Tibial nerve (tissue), 4 donors: ENCODE results near the gene SCGB2A2. TPM values are rescaled to one million over a fixed set of nuclear protein-coding genes. Genes with fewer than 3 reads are reported as not detected.

Experiments used
- DNase-seq, 2 donors: peaks; one replicate each; pipeline ENCODE4 v3.0.0-alpha.2; 2019; ENCODE audit warnings: low spot score in 2 of 2
- H3K27ac ChIP-seq, 4 donors: fragments of 200-600 bp; sonication (generic) in 3 of 4; one replicate each; pipeline ENCODE4 v1.5.1; 2017 to 2019; ENCODE audit warnings: mild to moderate bottlenecking in 1 of 4
- H3K27me3 ChIP-seq, 2 donors: fragments of 200-600 bp; sonication (generic) in 1 of 2; one replicate each; pipeline versions ENCODE4 v1.5.1 to v1.6.0; 2017 to 2019
- H3K36me3 ChIP-seq, 3 donors: fragments of 200-600 bp; sonication (generic); one replicate each; pipeline ENCODE4 v1.5.1; 2018 to 2019
- H3K4me1 ChIP-seq, 4 donors: fragments of 200-600 bp; sonication (generic) in 3 of 4; one replicate each; pipeline ENCODE4 v1.5.1; 2017 to 2019
- H3K4me3 ChIP-seq, 4 donors: fragments of 200-600 bp; sonication (generic) in 3 of 4; one replicate each; pipeline ENCODE4 v1.5.1; 2017 to 2019; ENCODE audit warnings: mild to moderate bottlenecking in 1 of 4, moderate library complexity in 1 of 4
- H3K9me3 ChIP-seq, 4 donors: fragments of 200-600 bp; sonication (generic) in 3 of 4; one replicate each; pipeline ENCODE4 v1.5.1; 2017 to 2019
- EP300 ChIP-seq, 2 donors: sonication (generic); formaldehyde crosslinking; IDR thresholded peaks; one replicate each; pipeline ENCODE4 v1.6.1; 2017; ENCODE audit warnings: antibody characterized with exemption in 2 of 2, mild to moderate bottlenecking in 1 of 2
- POLR2A ChIP-seq, 2 donors: fragments of 450-650 bp; IDR thresholded peaks; one replicate each; pipeline ENCODE4 v1.6.1; 2017; ENCODE audit warnings: antibody characterized with exemption in 2 of 2, mild to moderate bottlenecking in 2 of 2, moderate library complexity in 2 of 2
- WGBS, 2 donors: methylation state at CpG; one replicate each; pipeline ENCODE4 v1.1.5; 2018; 5-methylcytosine and 5-hydroxymethylcytosine counted together
- total RNA-seq, 4 donors: library from RNA; depleted of rRNA; stranded (reverse); fragments of >200 nt; gene quantifications; one replicate each; pipeline ENCODE4 v1.1.0, GENCODE V29; 2016
- TF ChIP-seq, protein P1 (sequence below), 5 experiments: fragments of 200-600 bp in 3 of 5; fragments of 450-650 bp in 2 of 5; sonication (generic) in 3 of 5; IDR thresholded peaks; one replicate each; pipeline ENCODE4 v1.5.1; 2016 to 2019; ENCODE audit warnings: antibody characterized with exemption in 5 of 5, mild to moderate bottlenecking in 3 of 5, moderate library complexity in 2 of 5

The SCGB2A2 gene
- total RNA-seq, 4 donors from 2014 or later = not detected

DNA sequence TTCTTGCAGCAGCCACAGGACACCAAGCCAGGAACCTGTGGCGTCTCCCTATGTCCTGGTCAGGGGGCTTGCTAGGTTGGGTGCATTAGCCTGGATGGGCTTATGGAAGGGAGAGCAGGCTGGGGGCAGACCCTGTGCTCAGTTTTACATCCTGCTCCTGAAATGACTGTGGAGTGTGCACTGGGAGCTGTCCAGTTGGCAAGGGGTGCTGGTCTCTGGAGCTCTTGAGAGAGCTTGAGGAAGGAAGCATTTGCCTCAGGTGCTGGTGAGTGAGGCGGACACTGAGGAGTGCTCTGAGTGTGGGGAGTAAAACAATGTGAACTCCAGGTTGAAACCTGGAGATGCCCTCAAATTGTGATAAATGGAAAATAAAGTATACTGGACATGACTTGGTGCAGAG is 25.5 kb downstream of the SCGB2A2 start:
- no peaks in the 10 kb centered on the region for H3K36me3 ChIP-seq
- H3K27me3 ChIP-seq = peaks cover 0 to 15% of the 10 kb centered on the region in 2 donors
- no peak overlapping the region for H3K27ac ChIP-seq
- no peak for TF ChIP-seq EP300 (IDR thresholded peaks at IDR 0.05)
- TF ChIP-seq, protein P1, sequence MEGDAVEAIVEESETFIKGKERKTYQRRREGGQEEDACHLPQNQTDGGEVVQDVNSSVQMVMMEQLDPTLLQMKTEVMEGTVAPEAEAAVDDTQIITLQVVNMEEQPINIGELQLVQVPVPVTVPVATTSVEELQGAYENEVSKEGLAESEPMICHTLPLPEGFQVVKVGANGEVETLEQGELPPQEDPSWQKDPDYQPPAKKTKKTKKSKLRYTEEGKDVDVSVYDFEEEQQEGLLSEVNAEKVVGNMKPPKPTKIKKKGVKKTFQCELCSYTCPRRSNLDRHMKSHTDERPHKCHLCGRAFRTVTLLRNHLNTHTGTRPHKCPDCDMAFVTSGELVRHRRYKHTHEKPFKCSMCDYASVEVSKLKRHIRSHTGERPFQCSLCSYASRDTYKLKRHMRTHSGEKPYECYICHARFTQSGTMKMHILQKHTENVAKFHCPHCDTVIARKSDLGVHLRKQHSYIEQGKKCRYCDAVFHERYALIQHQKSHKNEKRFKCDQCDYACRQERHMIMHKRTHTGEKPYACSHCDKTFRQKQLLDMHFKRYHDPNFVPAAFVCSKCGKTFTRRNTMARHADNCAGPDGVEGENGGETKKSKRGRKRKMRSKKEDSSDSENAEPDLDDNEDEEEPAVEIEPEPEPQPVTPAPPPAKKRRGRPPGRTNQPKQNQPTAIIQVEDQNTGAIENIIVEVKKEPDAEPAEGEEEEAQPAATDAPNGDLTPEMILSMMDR (IDR thresholded peaks at IDR 0.05) = no peak
- TF ChIP-seq POLR2A (IDR thresholded peaks at IDR 0.05) = no peak
- H3K9me3 ChIP-seq = no peaks in the 10 kb centered on the region
- no peaks in the 10 kb centered on the region for H3K4me1 ChIP-seq
- no peak for DNase-seq
- H3K4me3 ChIP-seq = no peak overlapping the region
- 48 to 61% methylated on average over 2 of the region's 2 CpGs for WGBS, 2 donors

DNA sequence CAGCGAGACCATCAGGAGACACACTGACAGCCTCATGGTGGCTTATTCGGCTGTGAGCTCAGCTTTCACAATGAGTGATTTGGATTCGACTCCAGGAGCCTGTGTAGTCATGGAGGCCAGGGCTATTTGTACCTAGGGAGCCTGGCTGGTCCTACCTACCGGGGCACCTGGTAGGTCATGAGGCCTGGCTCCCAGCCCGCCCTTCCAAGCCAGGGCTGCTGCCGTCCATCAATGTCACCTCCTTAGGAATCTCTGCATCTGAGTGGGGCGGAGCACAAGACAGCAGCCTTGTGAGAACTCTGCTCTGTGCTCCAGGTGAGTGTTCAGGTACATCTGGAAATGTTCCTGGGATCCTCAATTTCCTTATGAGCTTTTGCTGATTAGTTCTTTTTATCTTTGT is 29.0 kb downstream of the SCGB2A2 start, which contains the start of gene SCGB1D4:
Gene SCGB1D4 (minus strand): TSS at position 101 of the 400 bp plus-strand sequence. CDS start 65 bp downstream, at position 36.
- Histone ChIP-seq H3K36me3 (no peaks in the 10 kb centered on the region), H3K27ac (no peak within 1 kb of the TSS), H3K4me1 (no peaks in the 10 kb centered on the region), H3K27me3 (peaks cover 0 to 20% of the 10 kb centered on the region in 2 donors), H3K4me3 (no peak within 1 kb of the TSS), H3K9me3 (no peaks in the 10 kb centered on the region)
- no peak for DNase-seq
- TF ChIP-seq, protein P1 (IDR thresholded peaks at IDR 0.05) = no peak
- TF ChIP-seq POLR2A (IDR thresholded peaks at IDR 0.05) (no peak), EP300 (IDR thresholded peaks at IDR 0.05) (no peak)
- WGBS, 2 donors = 64 to 82% methylated on average over 6 to 7 of the region's 7 CpGs

DNA sequence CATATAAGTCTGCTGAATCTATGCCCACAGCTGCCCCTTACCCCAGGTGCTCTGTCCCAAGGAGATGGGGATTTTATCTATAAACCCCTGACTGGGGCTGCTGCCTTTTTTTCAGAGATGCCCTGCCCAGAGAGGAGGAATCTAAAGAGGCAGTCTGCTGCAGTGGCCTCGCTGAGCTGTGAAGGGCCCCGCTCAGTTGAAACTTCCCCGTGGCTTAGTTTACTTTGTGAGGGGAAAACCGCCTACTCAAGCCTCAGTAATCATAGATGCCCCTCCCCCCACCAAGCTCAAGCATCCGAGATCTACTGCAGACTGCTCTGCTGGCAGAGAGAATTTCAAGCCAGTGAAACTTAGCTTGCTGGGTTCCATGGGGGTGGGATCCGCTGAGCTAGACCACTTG is 36.3 kb downstream of the SCGB2A2 start:
- peaks cover 0 to 5% (median 0%) of the 10 kb centered on the region in 4 donors for H3K4me1 ChIP-seq
- H3K9me3 ChIP-seq = peaks cover 0 to 16% (median 0%) of the 10 kb centered on the region in 4 donors
- 16 to 29% methylated on average over 6 of the region's 6 CpGs for WGBS, 2 donors
- no peak overlapping the region for H3K4me3 ChIP-seq
- no peaks in the 10 kb centered on the region for H3K36me3 ChIP-seq
- no peak for DNase-seq
- no peak overlapping the region for H3K27ac ChIP-seq
- TF ChIP-seq, protein P1 (IDR thresholded peaks at IDR 0.05) = no peak
- TF ChIP-seq POLR2A (IDR thresholded peaks at IDR 0.05) = no peak
- no peak for TF ChIP-seq EP300 (IDR thresholded peaks at IDR 0.05)
- H3K27me3 ChIP-seq = no peaks in the 10 kb centered on the region

- no peak for DNase-seq
- Histone ChIP-seq H3K27ac (no peak overlapping the region), H3K4me1 (peaks cover 0 to 7% (median 0%) of the 10 kb centered on the region in 4 donors), H3K27me3 (peaks cover 0 to 8% of the 10 kb centered on the region in 2 donors), H3K9me3 (peaks cover 0 to 16% (median 0%) of the 10 kb centered on the region in 4 donors), H3K36me3 (no peaks in the 10 kb centered on the region), H3K4me3 (no peak overlapping the region)
- TF ChIP-seq, protein P1 (IDR thresholded peaks at IDR 0.05) = no peak
- TF ChIP-seq EP300 (IDR thresholded peaks at IDR 0.05) = no peak
- no peak for TF ChIP-seq POLR2A (IDR thresholded peaks at IDR 0.05)
Observed at GRCh38 chr11:62307950-62308349, 38.0 kb downstream of the SCGB2A2 start.

- Histone ChIP-seq H3K9me3 (peaks cover 0 to 16% (median 0%) of the 10 kb centered on the region in 4 donors), H3K4me3 (no peak overlapping the region), H3K27ac (no peak overlapping the region), H3K4me1 (peaks cover 0 to 7% (median 0%) of the 10 kb centered on the region in 4 donors), H3K27me3 (peaks cover 0 to 16% of the 10 kb centered on the region in 2 donors), H3K36me3 (no peaks in the 10 kb centered on the region)
- 54 to 61% methylated on average over 7 of the region's 7 CpGs for WGBS, 2 donors
- TF ChIP-seq POLR2A (IDR thresholded peaks at IDR 0.05) = no peak
- TF ChIP-seq EP300 (IDR thresholded peaks at IDR 0.05) = no peak
- TF ChIP-seq, protein P1 (IDR thresholded peaks at IDR 0.05) = no peak
- DNase-seq = no peak
Observed at GRCh38 chr11:62309991-62310390, 40.0 kb downstream of the SCGB2A2 start.
